K562 (cell line): ENCODE results near the gene PTPN14. TPM values are rescaled to one million over a fixed set of nuclear protein-coding genes. Genes with fewer than 3 reads are reported as not detected.

Experiments used
- CC2D1A ChIP-seq: fragments of 450-650 bp; IDR thresholded peaks from 2 replicates; pipeline ENCODE4 v1.6.1; 2017; ENCODE audit warnings: mild to moderate bottlenecking
- CTCF ChIP-seq, 3 experiments: IDR thresholded peaks in 2 of 3; conservative IDR thresholded peaks in 1 of 3; 2 replicates each; pipeline ENCODE4 v1.5.1; 2011 to 2012; ENCODE audit warnings: low read length in 3 of 3, mild to moderate bottlenecking in 3 of 3, control low read depth in 2 of 3, improper control_type of control experiment in 1 of 3, inconsistent platforms in 1 of 3, low read depth in 1 of 3, mixed read lengths in 1 of 3, moderate library complexity in 1 of 3; ENCODE audit not compliant: insufficient read depth in 2 of 3
- CTCFL ChIP-seq: IDR thresholded peaks from 2 replicates; pipeline ENCODE4 v1.6.1; 2011; ENCODE audit warnings: borderline replicate concordance, low read depth, mild to moderate bottlenecking, moderate library complexity, low read length; ENCODE audit not compliant: insufficient read depth, poor library complexity, severe bottlenecking
- DDX20 ChIP-seq: fragments of 450-650 bp; IDR thresholded peaks from 2 replicates; pipeline ENCODE4 v1.6.1; 2016; ENCODE audit warnings: missing genetic modification characterization, low read depth, mild to moderate bottlenecking, missing compliant biosample characterization, moderate library complexity
- ILK ChIP-seq: fragments of 450-650 bp; IDR thresholded peaks from 2 replicates; pipeline ENCODE4 v1.6.1; 2016; ENCODE audit warnings: missing genetic modification characterization, low read depth, mild to moderate bottlenecking, missing compliant biosample characterization, moderate library complexity, borderline replicate concordance
- MYC ChIP-seq, 2 experiments: fragments of 250-450 bp in 1 of 2; sonication (Bioruptor Pico) in 1 of 2; IDR thresholded peaks; 2 replicates each; pipeline versions ENCODE4 v1.5.1 to v1.6.1; 2012 to 2021; ENCODE audit warnings: low read depth in 2 of 2, borderline replicate concordance in 1 of 2, improper control_type of control experiment in 1 of 2, low read length in 1 of 2, mild to moderate bottlenecking in 1 of 2, moderate library complexity in 1 of 2
- RAD21 ChIP-seq, 2 experiments: fragments of 250-450 bp in 1 of 2; fragments of 450-650 bp in 1 of 2; sonication (Bioruptor Pico) in 1 of 2; formaldehyde crosslinking in 1 of 2; IDR thresholded peaks in 1 of 2; conservative IDR thresholded peaks in 1 of 2; 2 replicates each; pipeline versions ENCODE4 v1.4.0 to v1.8.0; 2020 to 2022; ENCODE audit warnings: mild to moderate bottlenecking in 2 of 2, moderate library complexity in 1 of 2
- REST ChIP-seq, 2 experiments: fragments of 450-650 bp; formaldehyde crosslinking in 1 of 2; IDR thresholded peaks; 2 replicates each; pipeline versions ENCODE4 v1.4.0 to v1.6.1; 2014 to 2020; ENCODE audit warnings: mild to moderate bottlenecking in 2 of 2, borderline replicate concordance in 1 of 2, low read depth in 1 of 2
- SMC3 ChIP-seq: conservative IDR thresholded peaks from 2 replicates; pipeline ENCODE4 v1.6.1; 2011; ENCODE audit warnings: low read depth, low read length, improper control_type of control experiment; ENCODE audit not compliant: insufficient read depth
- ZNF282 ChIP-seq: sonication (generic); formaldehyde crosslinking; IDR thresholded peaks from 2 replicates; pipeline ENCODE4 v1.8.1; 2023; ENCODE audit warnings: missing genetic modification reagents
- polyA plus RNA-seq, 8 experiments: library from polyadenylated mRNA; depleted of rRNA in 4 of 8; stranded (reverse) in 5 of 8; unstranded in 3 of 8; fragments of >200 nt; fragmentation: Nextera tagmentation in 2 of 8; fragmentation: Illumina TruSeq in 1 of 8; extraction: Ambion mirVana in 2 of 8; extraction: Trizol in 1 of 8; gene quantifications; 2 replicates each; pipeline versions ENCODE4 v1.2.1 to v1.2.3, GENCODE V29; 2011 to 2014; ENCODE audit warnings: inconsistent platforms in 1 of 8, missing spikeins in 1 of 8
- total RNA-seq, 7 experiments: library from RNA; depleted of rRNA in 6 of 7; stranded (reverse); fragments of >200 nt in 6 of 7; fragmentation: Illumina TruSeq in 2 of 7; extraction: Trizol in 2 of 7; gene quantifications; 2 replicates each; pipeline versions ENCODE4 v1.2.1 to v1.2.3, GENCODE V29; 2011 to 2021; ENCODE audit warnings: low replicate concordance in 1 of 7

Gene PTPN14
- total and polyA plus RNA-seq, 9 of the 15 experiments (the other 6 are each of a cell fraction or from before 2014, with no cell fraction given): 0.01 to 0.29 (median 0.04) TPM; not detected in 6

- TF ChIP-seq SMC3 (peak; percentile 67; the same call in 1 of the 2 replicates), CTCFL (peak; percentile 64), RAD21 (CRISPR knock-in tag; conservative IDR thresholded peaks at IDR 0.05 in 1 of 2, IDR thresholded peaks at IDR 0.05 in 1 of 2) (peak; percentile 80 to 81), DDX20 (no peak), ZNF282 (no peak), CTCF (IDR thresholded peaks at IDR 0.05 in 2 of 3, conservative IDR thresholded peaks at IDR 0.05 in 1 of 3; ENCODE audit: insufficient read depth in 2 of 3, low read depth in 1 of 3, low read length in 3 of 3) (peak; percentile 82 to 90 (median 82)), MYC (IDR thresholded peaks at IDR 0.05; ENCODE audit: low read depth, low read length) (no peak), MYC (CRISPR knock-in tag; IDR thresholded peaks at IDR 0.05; ENCODE audit: borderline replicate concordance, low read depth) (no peak), REST (IDR thresholded peaks at IDR 0.05; ENCODE audit: borderline replicate concordance) (peak; percentile 59; the same call in 1 of the 2 replicates), REST (CRISPR knock-in tag; IDR thresholded peaks at IDR 0.05; ENCODE audit: low read depth) (no peak), ILK (tag) (no peak), CC2D1A (no peak)
Measured at GRCh38 chr1:214332946-214333798, 218.2 kb downstream of the PTPN14 start (continued).
